GM21619 (cell line): ENCODE results near the gene TSEN2.

ENCODE experiments used
- ATAC-seq: cut with Tn5 transposase; IDR thresholded peaks from one replicate; pipeline ENCODE4 v1.9.1; 2021; ENCODE audit not compliant: unreplicated experiment

Gene TSEN2

GRCh38 chr3:12582730-12583129 is 98.5 kb downstream of the TSEN2 start:
- no peak for ATAC-seq
